HL-60 (cell line): ENCODE measurements around the gene EXOC7.

Experiments used
- GABPA ChIP-seq: IDR thresholded peaks from 2 replicates; pipeline ENCODE4 v1.6.1; 2012; ENCODE audit warnings: low read depth
- TF ChIP-seq, protein P1 (sequence below): IDR thresholded peaks from one replicate; pipeline ENCODE4 v1.5.1; 2011; ENCODE audit warnings: low read length, control low read depth, inconsistent platforms; ENCODE audit not compliant: insufficient read depth

DNA sequence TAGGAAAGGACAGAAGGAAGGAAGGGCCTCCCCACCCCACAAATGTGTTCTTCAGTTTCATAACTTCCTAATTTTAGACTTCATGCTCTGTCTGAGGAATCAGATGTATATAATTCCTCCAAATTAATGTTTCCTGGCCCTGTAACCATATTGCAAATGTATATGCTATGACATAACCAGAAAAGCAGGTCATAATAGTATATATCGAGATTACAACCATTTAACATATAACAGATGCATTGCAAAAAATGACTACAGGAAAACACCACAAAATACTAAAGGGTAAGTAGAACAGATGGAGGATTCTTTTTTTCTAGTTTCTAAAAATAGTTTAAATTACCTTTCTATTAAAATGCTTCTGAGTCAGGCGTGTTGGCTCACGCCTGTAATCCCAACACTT is 3.1 kb upstream of the EXOC7 start:
- TF ChIP-seq, protein P1, sequence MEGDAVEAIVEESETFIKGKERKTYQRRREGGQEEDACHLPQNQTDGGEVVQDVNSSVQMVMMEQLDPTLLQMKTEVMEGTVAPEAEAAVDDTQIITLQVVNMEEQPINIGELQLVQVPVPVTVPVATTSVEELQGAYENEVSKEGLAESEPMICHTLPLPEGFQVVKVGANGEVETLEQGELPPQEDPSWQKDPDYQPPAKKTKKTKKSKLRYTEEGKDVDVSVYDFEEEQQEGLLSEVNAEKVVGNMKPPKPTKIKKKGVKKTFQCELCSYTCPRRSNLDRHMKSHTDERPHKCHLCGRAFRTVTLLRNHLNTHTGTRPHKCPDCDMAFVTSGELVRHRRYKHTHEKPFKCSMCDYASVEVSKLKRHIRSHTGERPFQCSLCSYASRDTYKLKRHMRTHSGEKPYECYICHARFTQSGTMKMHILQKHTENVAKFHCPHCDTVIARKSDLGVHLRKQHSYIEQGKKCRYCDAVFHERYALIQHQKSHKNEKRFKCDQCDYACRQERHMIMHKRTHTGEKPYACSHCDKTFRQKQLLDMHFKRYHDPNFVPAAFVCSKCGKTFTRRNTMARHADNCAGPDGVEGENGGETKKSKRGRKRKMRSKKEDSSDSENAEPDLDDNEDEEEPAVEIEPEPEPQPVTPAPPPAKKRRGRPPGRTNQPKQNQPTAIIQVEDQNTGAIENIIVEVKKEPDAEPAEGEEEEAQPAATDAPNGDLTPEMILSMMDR = no peak
- TF ChIP-seq GABPA = no peak
